Measurements from ENCODE around the gene ZBTB39. TPM values are rescaled to one million over a fixed set of nuclear protein-coding genes. Genes with fewer than 3 reads are reported as not detected.

ZBTB39 gene
- total and polyA plus RNA-seq, 2 of the 8 experiments (the other 6 are each of a cell fraction or from before 2014, with no cell fraction given): 19.3 to 25.0 TPM

DNA sequence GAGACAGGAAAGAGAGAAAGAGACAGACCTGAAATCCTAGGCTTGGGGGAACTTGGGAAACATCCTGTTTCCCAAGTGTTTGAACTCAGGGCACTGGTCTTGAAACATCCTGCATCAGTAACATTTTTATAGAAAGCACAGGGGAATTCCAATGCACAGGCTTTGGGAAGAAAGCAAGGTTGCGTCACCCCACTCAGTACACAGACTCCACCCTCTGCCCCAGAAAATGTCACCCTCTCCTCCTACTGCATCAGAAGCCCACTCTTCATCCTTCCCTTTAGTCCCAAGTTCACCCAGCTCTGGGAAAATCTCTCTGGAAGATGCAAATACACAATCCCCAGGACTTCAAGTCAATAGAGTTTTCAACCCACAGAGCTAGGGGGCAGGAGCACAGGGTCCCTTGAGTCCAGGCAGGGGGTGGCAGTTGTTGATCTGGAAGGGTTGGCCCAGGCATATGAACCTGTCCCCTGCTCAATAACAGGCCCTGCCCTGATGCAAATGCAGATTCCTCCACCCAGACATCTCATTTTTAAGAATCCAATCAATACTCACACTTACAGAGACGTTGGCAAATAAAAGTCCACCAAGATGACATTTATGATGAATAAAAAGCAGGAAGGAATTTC is 50.6 kb downstream of the ZBTB39 start:
- H2AK5ac ChIP-seq (ENCODE audit: low read depth, low read length): no peak overlapping the region
- H3K14ac ChIP-seq (ENCODE audit: insufficient read length): no peak overlapping the region
- no peaks in the 10 kb centered on the region for H3K79me1 ChIP-seq (ENCODE audit: low read depth, low read length)
- no peak overlapping the region for H3K9ac ChIP-seq (replicated peaks in 1 of 4; ENCODE audit: extremely low read depth in 1 of 4, low read depth in 3 of 4, low read length in 3 of 4)
- no peak overlapping the region for H3K4ac ChIP-seq (replicated peaks; ENCODE audit: insufficient read length, low read depth, low read length)
- peaks cover 19 to 20% of the 10 kb centered on the region in 2 experiments for H3K9me3 ChIP-seq (ENCODE audit: insufficient read depth in 2 of 2, low read depth in 1 of 2, low read length in 1 of 2)
- H2BK12ac ChIP-seq (ENCODE audit: low read depth, low read length): no peak overlapping the region
- H3K27me3 ChIP-seq (replicated peaks in 1 of 4; ENCODE audit: control insufficient read depth in 3 of 4, extremely low read depth in 1 of 4, insufficient read depth in 3 of 4, low read length in 3 of 4): no peaks in the 10 kb centered on the region
- DNase-seq (ENCODE audit: low read depth in 1 of 2, low spot score in 2 of 2) (no peak), FAIRE-seq (no peak)
- no peak overlapping the region for H4K91ac ChIP-seq (replicated peaks; ENCODE audit: insufficient read length, low read length)
- H3K4me2 ChIP-seq (ENCODE audit: insufficient read depth in 1 of 2, low read depth in 2 of 2, low read length in 2 of 2): no peak overlapping the region
- 95% methylated on average over 2 of the region's 2 CpGs; no CpG with 5 or more reads in 1 of the 2 experiments for WGBS, 2 experiments (ENCODE audit: extremely low coverage in 1 of 2, insufficient coverage in 1 of 2, insufficient read length in 1 of 2, insufficient replicate concordance in 2 of 2, low coverage in 1 of 2, low lambda C conversion rate in 2 of 2, missing lambda C conversion rate in 1 of 2)
- H3K4me1 ChIP-seq (replicated peaks in 1 of 4; ENCODE audit: control insufficient read depth in 3 of 4, insufficient read depth in 4 of 4, low read length in 3 of 4): no peaks in the 10 kb centered on the region
- H3K36me3 ChIP-seq (ENCODE audit: control insufficient read depth in 2 of 4, insufficient read depth in 4 of 4, low read length in 3 of 4): no peaks in the 10 kb centered on the region
- no peak overlapping the region for H4K5ac ChIP-seq (ENCODE audit: insufficient read length, low read depth, low read length)
- no peaks in the 10 kb centered on the region for H3K79me2 ChIP-seq (ENCODE audit: control insufficient read depth in 1 of 2, insufficient read depth in 2 of 2, low read length in 2 of 2)
- no peak overlapping the region for H3K18ac ChIP-seq (ENCODE audit: extremely low read depth, low read length)
- POLR2A ChIA-PET (ENCODE audit: partially characterized antibody): interaction anchor here (0.6 kb wide), 1 partner anchor 757 kb away, joined by 3 read pairs; no protein-coding TSS in a partner anchor
- no peak overlapping the region for H2AFZ ChIP-seq (ENCODE audit: low read length)
- TF ChIP-seq RFX5 (IDR thresholded peaks at IDR 0.05; ENCODE audit: borderline replicate concordance, low read depth, low read length): no peak
- TF ChIP-seq EGR1 (IDR thresholded peaks at IDR 0.05; ENCODE audit: borderline replicate concordance, low read depth, low read length): no peak
- no peak for TF ChIP-seq EP300 (IDR thresholded peaks at IDR 0.05; ENCODE audit: borderline replicate concordance in 1 of 2, low read depth in 2 of 2, low read length in 2 of 2)
- 0 out of 2 replicates have a peak, but pooled peaks have one; percentile 13 for TF ChIP-seq CEBPB (IDR thresholded peaks at IDR 0.05; ENCODE audit: low read depth, low read length)
- TF ChIP-seq, protein P1, sequence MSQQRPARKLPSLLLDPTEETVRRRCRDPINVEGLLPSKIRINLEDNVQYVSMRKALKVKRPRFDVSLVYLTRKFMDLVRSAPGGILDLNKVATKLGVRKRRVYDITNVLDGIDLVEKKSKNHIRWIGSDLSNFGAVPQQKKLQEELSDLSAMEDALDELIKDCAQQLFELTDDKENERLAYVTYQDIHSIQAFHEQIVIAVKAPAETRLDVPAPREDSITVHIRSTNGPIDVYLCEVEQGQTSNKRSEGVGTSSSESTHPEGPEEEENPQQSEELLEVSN (IDR thresholded peaks at IDR 0.05): no peak
- no peak for TF ChIP-seq SRF (IDR thresholded peaks at IDR 0.05; ENCODE audit: low read depth, low read length)
- no peak overlapping the region for H2BK15ac ChIP-seq (ENCODE audit: low read length)
- no peaks in the 10 kb centered on the region for H4K20me1 ChIP-seq (replicated peaks in 1 of 2; ENCODE audit: control insufficient read depth in 1 of 2, insufficient read depth in 2 of 2, low read length in 2 of 2)
- H3K23me2 ChIP-seq (ENCODE audit: low read depth, low read length): no peaks in the 10 kb centered on the region
- no peak overlapping the region for H3K4me3 ChIP-seq (ENCODE audit: extremely low read depth in 1 of 4, insufficient read depth in 2 of 4, low read depth in 3 of 4, low read length in 4 of 4)
- CTCF ChIA-PET (ENCODE audit: partially characterized antibody): interaction anchor here (1.5 kb wide), 1 partner anchor 32 kb away, joined by 3 read pairs; no protein-coding TSS in a partner anchor
- no peak overlapping the region for H4K8ac ChIP-seq (ENCODE audit: extremely low read depth, insufficient read depth, low read length)
- H2BK5ac ChIP-seq (ENCODE audit: low read depth, low read length): no peak overlapping the region
- H2BK120ac ChIP-seq (replicated peaks; ENCODE audit: low read depth, low read length): no peak overlapping the region
- no peak overlapping the region for H2BK20ac ChIP-seq (ENCODE audit: low read length)
- H3K27ac ChIP-seq (ENCODE audit: low read depth, low read length): no peak overlapping the region
- no peak overlapping the region for H3K23ac ChIP-seq (ENCODE audit: insufficient read length)
- no peak overlapping the region for H3K56ac ChIP-seq (replicated peaks; ENCODE audit: insufficient read length, low read depth, low read length)

Data from H1 (cell line).